ENCODE data around the gene CFAP46.

DNA sequence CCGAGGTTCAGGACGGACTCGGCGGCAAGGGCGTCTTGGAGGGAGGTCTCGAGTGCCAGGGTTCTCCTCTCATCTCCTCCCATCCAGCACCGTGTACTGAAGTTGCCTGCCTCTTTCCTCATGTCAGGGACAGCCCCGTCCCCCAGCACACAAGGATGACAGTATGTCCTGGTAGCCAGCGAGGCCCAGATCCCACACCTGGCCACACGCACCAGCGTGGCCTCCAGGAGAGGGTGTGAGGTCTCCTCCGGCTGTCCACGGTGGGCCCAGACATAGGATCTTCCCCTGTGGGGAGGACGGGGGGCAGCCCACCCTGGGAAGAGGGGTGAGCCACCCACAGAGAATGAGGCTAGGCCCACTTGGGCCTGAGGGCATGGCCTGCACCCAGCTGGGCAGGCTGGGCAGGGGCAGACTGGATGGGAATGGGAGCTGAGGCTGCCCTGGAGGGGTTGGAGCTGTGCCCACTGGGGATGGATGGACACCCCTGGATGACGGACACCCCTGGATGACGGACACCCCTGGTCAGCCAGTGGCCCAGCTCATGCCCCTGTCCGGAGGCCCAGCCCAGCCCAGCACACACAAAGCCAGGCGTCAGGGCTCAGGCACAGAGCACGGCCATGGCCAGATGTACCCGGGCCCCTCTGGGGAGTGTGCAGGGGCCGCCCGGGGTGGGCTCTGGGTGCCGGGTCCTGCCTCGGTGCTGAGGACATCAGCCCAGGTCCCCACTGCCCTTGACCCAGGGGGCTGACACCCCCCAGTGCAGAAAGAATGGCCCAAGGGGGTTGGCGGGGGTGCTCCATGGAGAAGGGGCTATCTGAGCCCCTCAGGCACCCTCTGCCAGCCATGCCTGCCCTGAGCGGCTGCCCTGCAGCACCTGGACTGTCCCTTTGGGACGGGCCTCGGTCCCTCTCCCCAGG lies 30.9 kb upstream of the CFAP46 start:
- no peak for TF ChIP-seq YY1 (IDR thresholded peaks at IDR 0.05; ENCODE audit: insufficient read depth, insufficient read length)
- no peak for TF ChIP-seq SUZ12 (IDR thresholded peaks at IDR 0.05; ENCODE audit: extremely low read depth, insufficient read depth, insufficient read length)
